ENCODE results near the gene RSRP1. TPM values are rescaled to one million over a fixed set of nuclear protein-coding genes. Genes with fewer than 3 reads are reported as not detected.

The RSRP1 gene, protein sequence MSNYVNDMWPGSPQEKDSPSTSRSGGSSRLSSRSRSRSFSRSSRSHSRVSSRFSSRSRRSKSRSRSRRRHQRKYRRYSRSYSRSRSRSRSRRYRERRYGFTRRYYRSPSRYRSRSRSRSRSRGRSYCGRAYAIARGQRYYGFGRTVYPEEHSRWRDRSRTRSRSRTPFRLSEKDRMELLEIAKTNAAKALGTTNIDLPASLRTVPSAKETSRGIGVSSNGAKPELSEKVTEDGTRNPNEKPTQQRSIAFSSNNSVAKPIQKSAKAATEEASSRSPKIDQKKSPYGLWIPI
- total RNA-seq, result 23.9 and 31.6 TPM in 2 replicates

DNA sequence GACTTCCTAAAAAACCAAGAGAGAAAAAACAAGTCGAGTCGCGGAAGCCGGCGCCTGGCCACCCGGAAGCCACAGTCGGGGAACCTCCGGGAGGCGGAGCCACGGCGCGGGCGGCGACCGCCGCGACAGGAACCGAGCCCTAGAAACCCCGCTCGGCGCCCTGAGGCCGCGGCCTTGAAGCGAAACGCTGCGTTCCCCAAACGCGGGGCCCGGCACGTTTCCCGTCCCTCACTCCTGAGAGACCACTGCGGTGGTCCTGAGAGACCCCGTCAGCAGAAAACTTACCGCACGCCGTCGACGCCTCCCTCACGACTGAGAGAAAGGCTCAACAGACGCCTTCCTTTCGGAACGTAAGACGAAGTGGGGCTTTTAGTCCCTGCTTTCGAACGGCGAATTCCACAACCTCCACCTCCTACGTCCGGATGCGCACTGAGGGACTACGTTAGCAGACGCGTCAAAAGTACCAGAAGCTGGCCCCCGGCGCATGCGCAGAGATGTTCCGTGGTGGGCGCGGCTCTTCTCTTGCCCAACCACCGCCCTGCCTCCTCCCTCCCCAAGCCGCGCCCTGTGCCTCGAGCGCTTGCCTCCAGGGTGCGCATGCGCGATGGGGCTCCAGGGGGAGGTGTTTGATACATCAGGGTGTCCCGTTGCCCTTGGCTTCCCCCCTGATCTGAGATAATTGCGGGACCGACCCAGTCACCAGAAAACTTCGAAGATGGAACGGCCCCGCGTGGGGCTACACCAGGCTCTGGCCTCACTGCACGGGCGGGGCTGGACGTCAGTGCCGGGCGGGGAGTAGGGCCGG lies at the start of gene RSRP1:
Gene RSRP1 (minus strand): TSS at position 431 of the 805 bp plus-strand sequence. CDS start 491 bp downstream, outside the sequence.

GRCh38 chr1:25272238-25272637 lies 25.0 kb upstream of the RSRP1 start, which contains the start of gene RHD:
RHD (plus strand) TSS chr1:25272509; CDS start chr1:25272548, 39 bp downstream.

GRCh38 chr1:25232027-25232865 lies 15.0 kb downstream of the RSRP1 start, which contains the start of gene SYF2:
SYF2 (minus strand) TSS chr1:25232502; CDS start chr1:25232467, 35 bp downstream.

Other genes starting within 250 kb of the RSRP1 start
- gene SYF2, start 15.0 kb downstream of the RSRP1 start, total RNA-seq, result 47.3 and 50.9 TPM in 2 replicates
- gene RHD, start 25.1 kb upstream of the RSRP1 start, total RNA-seq, result not detected in 2 replicates
- gene TMEM50A, start 90.9 kb upstream of the RSRP1 start, total RNA-seq, result 125 and 137 TPM in 2 replicates
- gene RHCE, start 173.4 kb upstream of the RSRP1 start, total RNA-seq, result not detected in 2 replicates
- 13.5 and 18.5 TPM in 2 replicates for gene MACO1, start 183.4 kb upstream of the RSRP1 start, total RNA-seq